HG03432 (cell line): Measurements from ENCODE around the gene BRD3OS.
"Not testable (repeated sequence)": the region's sequence is repeated elsewhere in the genome, so short reads cannot be mapped to it uniquely, and the experiment has no call there.

ENCODE experiments used
- ATAC-seq: cut with Tn5 transposase; IDR thresholded peaks from one replicate; pipeline ENCODE4 v1.9.1; 2021; ENCODE audit warnings: mild to moderate bottlenecking, moderate library complexity; ENCODE audit not compliant: unreplicated experiment

BRD3OS gene

GRCh38 chr9:134061688-134062371 is 36.5 kb downstream of the BRD3OS start:
- ATAC-seq = no peak

GRCh38 chr9:134062461-134063087 is 37.3 kb downstream of the BRD3OS start:
- no peak for ATAC-seq

- ATAC-seq = no peak
Observed at GRCh38 chr9:134063088-134063570, 37.8 kb downstream of the BRD3OS start.

GRCh38 chr9:134063571-134064450 is 38.5 kb downstream of the BRD3OS start:
- ATAC-seq = no peak

GRCh38 chr9:134064711-134065110 is 39.4 kb downstream of the BRD3OS start:
- no peak for ATAC-seq

GRCh38 chr9:134065612-134066419 is 40.5 kb downstream of the BRD3OS start:
- peak; percentile 26 for ATAC-seq

GRCh38 chr9:134066526-134066912 is 41.2 kb downstream of the BRD3OS start:
- ATAC-seq = no peak

- peak; percentile 20 for ATAC-seq
Observed at GRCh38 chr9:134066913-134067851, 41.9 kb downstream of the BRD3OS start.

- ATAC-seq = peak; percentile 69
Observed at GRCh38 chr9:134067904-134068743, 42.8 kb downstream of the BRD3OS start, which contains the start of gene BRD3. BRD3 (minus strand) TSS chr9:134068026; CDS start chr9:134053477, 14,549 bp downstream.

GRCh38 chr9:134068744-134069479 is 43.6 kb downstream of the BRD3OS start:
- no peak for ATAC-seq

GRCh38 chr9:134069480-134070399 is 44.5 kb downstream of the BRD3OS start:
- no peak for ATAC-seq

- ATAC-seq = no peak
Observed at GRCh38 chr9:134071149-134071548, 45.9 kb downstream of the BRD3OS start.

GRCh38 chr9:134072683-134073082 is 47.4 kb downstream of the BRD3OS start:
- not testable (repeated sequence) for ATAC-seq

GRCh38 chr9:134073500-134073899 is 48.2 kb downstream of the BRD3OS start:
- no peak for ATAC-seq

GRCh38 chr9:134075689-134076088 is 50.4 kb downstream of the BRD3OS start:
- not testable (repeated sequence) for ATAC-seq

- ATAC-seq = no peak
Observed at GRCh38 chr9:134076644-134077043, 51.4 kb downstream of the BRD3OS start.
